ENCODE results near the gene ZBTB24. TPM values are rescaled to one million over a fixed set of nuclear protein-coding genes. Genes with fewer than 3 reads are reported as not detected.

Gene ZBTB24
- total RNA-seq, 4 donors from 2014 or later: 5.3 to 6.4 (median 5.9) TPM

GRCh38 chr6:109473120-109473519, 9.9 kb downstream of the ZBTB24 start:
- DNase-seq (ENCODE audit: extremely low spot score): no peak
- Histone ChIP-seq H3K4me3 (no peak overlapping the region), H3K27me3 (no peaks in the 10 kb centered on the region), H3K27ac (replicated peaks in 1 of 4) (no peak overlapping the region), H3K4me1 (peaks cover 0 to 17% (median 16%) of the 10 kb centered on the region in 4 donors), H3K36me3 (peaks cover 31 to 88% (median 82%) of the 10 kb centered on the region in 4 donors), H3K9me3 (no peaks in the 10 kb centered on the region)
- 92% methylated on average over 3 of the region's 3 CpGs for WGBS
- intact Hi-C loops (cut with DNase I): no loop called here
- no peak for TF ChIP-seq CTCF (IDR thresholded peaks at IDR 0.05)

- DNase-seq (ENCODE audit: extremely low spot score): no peak
- Histone ChIP-seq H3K27ac (replicated peaks in 1 of 4) (no peak overlapping the region), H3K36me3 (peaks cover 31 to 89% (median 81%) of the 10 kb centered on the region in 4 donors), H3K4me1 (peaks cover 0 to 9% (median 8%) of the 10 kb centered on the region in 4 donors), H3K27me3 (no peaks in the 10 kb centered on the region), H3K4me3 (no peak overlapping the region), H3K9me3 (no peaks in the 10 kb centered on the region)
- WGBS: 97% methylated on average over 9 of the region's 9 CpGs
- TF ChIP-seq POLR2AphosphoS5 (IDR thresholded peaks at IDR 0.05) (no peak), POLR2A (IDR thresholded peaks at IDR 0.05; ENCODE audit: low read depth) (no peak), EP300 (IDR thresholded peaks at IDR 0.05) (no peak), CTCF (IDR thresholded peaks at IDR 0.05) (no peak)
- intact Hi-C loops (cut with DNase I): no loop called here
Observed at GRCh38 chr6:109472132-109472995, 10.7 kb downstream of the ZBTB24 start.

GRCh38 chr6:109471105-109471810, 11.8 kb downstream of the ZBTB24 start:
- Histone ChIP-seq H3K4me1 (peaks cover 0 to 5% (median 3%) of the 10 kb centered on the region in 4 donors), H3K9me3 (no peaks in the 10 kb centered on the region), H3K27me3 (no peaks in the 10 kb centered on the region), H3K36me3 (peaks cover 31 to 99% (median 86%) of the 10 kb centered on the region in 4 donors), H3K27ac (replicated peaks in 1 of 4) (no peak overlapping the region), H3K4me3 (no peak overlapping the region)
- TF ChIP-seq EP300 (IDR thresholded peaks at IDR 0.05): no peak
- TF ChIP-seq POLR2A (IDR thresholded peaks at IDR 0.05; ENCODE audit: low read depth): no peak
- TF ChIP-seq CTCF (IDR thresholded peaks at IDR 0.05): no peak
- no peak for TF ChIP-seq POLR2AphosphoS5 (IDR thresholded peaks at IDR 0.05)
- DNase-seq (ENCODE audit: extremely low spot score): no peak
- intact Hi-C loops (cut with DNase I): no loop called here
- WGBS: 97% methylated on average over 5 of the region's 5 CpGs

GRCh38 chr6:109469591-109470189, 13.3 kb downstream of the ZBTB24 start:
- no peaks in the 10 kb centered on the region for H3K9me3 ChIP-seq
- peak; percentile 74 for DNase-seq (ENCODE audit: extremely low spot score)
- 96% methylated on average over 5 of the region's 5 CpGs for WGBS
- no peak overlapping the region for H3K4me3 ChIP-seq
- no peak for TF ChIP-seq CTCF (IDR thresholded peaks at IDR 0.05)
- no peak for TF ChIP-seq EP300 (IDR thresholded peaks at IDR 0.05)
- no peak for TF ChIP-seq POLR2A (IDR thresholded peaks at IDR 0.05; ENCODE audit: low read depth)
- no peak for TF ChIP-seq POLR2AphosphoS5 (IDR thresholded peaks at IDR 0.05)
- H3K4me1 ChIP-seq: peaks cover 3 to 14% (median 9%) of the 10 kb centered on the region in 4 donors
- no peaks in the 10 kb centered on the region for H3K27me3 ChIP-seq
- intact Hi-C loops (cut with DNase I): no loop called here
- no peak overlapping the region for H3K27ac ChIP-seq (replicated peaks in 1 of 4)
- peaks cover 25 to 99% (median 84%) of the 10 kb centered on the region in 4 donors for H3K36me3 ChIP-seq
